ENCODE results near the gene PLXNA2.

Gene PLXNA2

GRCh38 chr1:208083715-208084085 is 160.5 kb downstream of the PLXNA2 start:
- DNase-seq = no peak

GRCh38 chr1:208083016-208083714 is 161.0 kb downstream of the PLXNA2 start:
- no peak for DNase-seq

GRCh38 chr1:208081972-208082371 is 162.2 kb downstream of the PLXNA2 start:
- DNase-seq = no peak

- no peak for DNase-seq
Measured at GRCh38 chr1:208080396-208081286, 163.5 kb downstream of the PLXNA2 start.

GRCh38 chr1:208079161-208079560 is 165.0 kb downstream of the PLXNA2 start:
- no peak for DNase-seq

- DNase-seq = no peak
Measured at GRCh38 chr1:208078752-208079151, 165.4 kb downstream of the PLXNA2 start.

GRCh38 chr1:208077232-208078075 is 166.7 kb downstream of the PLXNA2 start:
- no peak for DNase-seq

GRCh38 chr1:208074353-208074752 is 169.8 kb downstream of the PLXNA2 start:
- no peak for DNase-seq

- no peak for DNase-seq
Measured at GRCh38 chr1:208071435-208072031, 172.7 kb downstream of the PLXNA2 start.

GRCh38 chr1:208069908-208070307 is 174.3 kb downstream of the PLXNA2 start:
- no peak for DNase-seq

GRCh38 chr1:208069317-208069716 is 174.9 kb downstream of the PLXNA2 start:
- no peak for DNase-seq

- no peak for DNase-seq
Measured at GRCh38 chr1:208068908-208069307, 175.3 kb downstream of the PLXNA2 start.

GRCh38 chr1:208068407-208068806 is 175.8 kb downstream of the PLXNA2 start:
- no peak for DNase-seq

GRCh38 chr1:208066583-208066982 is 177.6 kb downstream of the PLXNA2 start:
- DNase-seq = no peak

- DNase-seq = no peak
Measured at GRCh38 chr1:208065862-208066261, 178.3 kb downstream of the PLXNA2 start.

GRCh38 chr1:208061632-208062031 is 182.6 kb downstream of the PLXNA2 start:
- DNase-seq = no peak

GRCh38 chr1:208061118-208061517 is 183.1 kb downstream of the PLXNA2 start:
- no peak for DNase-seq

- no peak for DNase-seq
Measured at GRCh38 chr1:208060215-208060869, 183.8 kb downstream of the PLXNA2 start.

- no peak for DNase-seq
Measured at GRCh38 chr1:208059409-208060001, 184.7 kb downstream of the PLXNA2 start.

- DNase-seq = no peak
Measured at GRCh38 chr1:208058756-208059155, 185.4 kb downstream of the PLXNA2 start.

- no peak for DNase-seq
Measured at GRCh38 chr1:208058267-208058666, 185.9 kb downstream of the PLXNA2 start.

GRCh38 chr1:208057056-208057455 is 187.1 kb downstream of the PLXNA2 start:
- no peak for DNase-seq

Data from 8988T (cell line).